IPS-18a (cell line): ENCODE measurements around the gene NFIC.

Experiments
- H3K27ac ChIP-seq: one replicate; pipeline ENCODE4 v1.5.1; 2013; ENCODE audit warnings: low read length
- H3K27me3 ChIP-seq: one replicate; pipeline ENCODE4 v1.6.1; 2013; ENCODE audit warnings: mild to moderate bottlenecking, low read length; ENCODE audit not compliant: control insufficient read depth, insufficient read depth
- H3K36me3 ChIP-seq: one replicate; pipeline ENCODE4 v1.6.1; 2013; ENCODE audit warnings: low read depth, low read length; ENCODE audit not compliant: control insufficient read depth
- H3K4me1 ChIP-seq: one replicate; pipeline ENCODE4 v1.6.1; 2013; ENCODE audit warnings: low read depth, low read length; ENCODE audit not compliant: control insufficient read depth
- H3K4me3 ChIP-seq: one replicate; pipeline ENCODE4 v1.5.1; 2013; ENCODE audit warnings: low read length
- H3K9ac ChIP-seq: one replicate; pipeline ENCODE4 v1.6.1; 2013; ENCODE audit warnings: mild to moderate bottlenecking, low read length, moderate library complexity
- H3K9me3 ChIP-seq: one replicate; pipeline ENCODE4 v1.6.1; 2013; ENCODE audit warnings: low read depth, low read length; ENCODE audit not compliant: control insufficient read depth

NFIC gene

GRCh38 chr19:3353493-3353892 is 12.9 kb upstream of the NFIC start:
- Histone ChIP-seq H3K36me3 (no peaks in the 10 kb centered on the region), H3K27me3 (peaks cover 79% of the 10 kb centered on the region), H3K27ac (no peak overlapping the region), H3K9me3 (no peaks in the 10 kb centered on the region), H3K4me1 (no peaks in the 10 kb centered on the region), H3K9ac (no peak overlapping the region), H3K4me3 (no peak overlapping the region)

- H3K4me3 ChIP-seq: no peak overlapping the region
- H3K4me1 ChIP-seq: no peaks in the 10 kb centered on the region
- no peak overlapping the region for H3K9ac ChIP-seq
- peaks cover 90% of the 10 kb centered on the region for H3K27me3 ChIP-seq
- H3K9me3 ChIP-seq: no peaks in the 10 kb centered on the region
- no peaks in the 10 kb centered on the region for H3K36me3 ChIP-seq
- no peak overlapping the region for H3K27ac ChIP-seq
Observed at GRCh38 chr19:3356805-3357204, 9.6 kb upstream of the NFIC start.

- Histone ChIP-seq H3K4me1 (no peaks in the 10 kb centered on the region), H3K9ac (no peak overlapping the region), H3K4me3 (no peak overlapping the region), H3K36me3 (no peaks in the 10 kb centered on the region), H3K27me3 (peaks cover 92% of the 10 kb centered on the region), H3K27ac (no peak overlapping the region), H3K9me3 (no peaks in the 10 kb centered on the region)
Observed at GRCh38 chr19:3357271-3357991, 9.0 kb upstream of the NFIC start.

DNA sequence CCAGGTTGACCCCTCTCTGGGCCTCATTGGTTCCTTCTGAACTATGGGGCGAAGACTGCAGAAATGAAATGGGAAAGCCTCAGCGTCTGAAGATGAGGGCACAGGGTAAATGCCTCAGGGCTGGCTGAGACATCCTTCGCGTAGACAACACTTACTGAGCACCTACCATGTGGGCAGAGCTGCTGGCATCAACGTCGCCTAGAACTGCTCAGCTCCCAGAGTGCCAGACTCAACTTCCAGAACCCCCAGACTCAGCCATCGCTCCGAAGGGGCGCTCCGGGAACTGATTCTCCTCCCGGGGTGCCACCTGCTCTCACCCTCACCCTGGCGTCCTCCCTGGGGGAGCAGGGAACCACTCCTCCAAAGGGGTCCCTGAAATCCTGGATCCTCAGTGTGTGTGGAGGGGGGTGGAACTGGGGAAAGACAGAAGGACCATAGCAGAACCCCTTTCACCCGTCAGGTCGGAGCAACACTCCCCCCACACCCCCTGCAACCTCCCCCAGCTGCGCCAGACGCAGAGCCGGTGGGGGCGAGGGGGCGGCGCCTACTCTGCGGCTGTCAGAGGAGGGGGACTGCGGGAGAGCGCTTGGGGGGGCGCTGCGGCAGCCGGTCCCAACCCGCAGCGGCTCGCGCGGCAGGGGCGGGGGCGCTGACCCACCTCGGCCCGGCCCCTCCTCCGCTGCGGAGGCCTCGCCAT is 8.2 kb upstream of the NFIC start:
- Histone ChIP-seq H3K4me3 (no peak overlapping the region), H3K9me3 (no peaks in the 10 kb centered on the region), H3K36me3 (no peaks in the 10 kb centered on the region), H3K4me1 (no peaks in the 10 kb centered on the region), H3K27ac (no peak overlapping the region), H3K27me3 (peaks cover 92% of the 10 kb centered on the region), H3K9ac (no peak overlapping the region)

DNA sequence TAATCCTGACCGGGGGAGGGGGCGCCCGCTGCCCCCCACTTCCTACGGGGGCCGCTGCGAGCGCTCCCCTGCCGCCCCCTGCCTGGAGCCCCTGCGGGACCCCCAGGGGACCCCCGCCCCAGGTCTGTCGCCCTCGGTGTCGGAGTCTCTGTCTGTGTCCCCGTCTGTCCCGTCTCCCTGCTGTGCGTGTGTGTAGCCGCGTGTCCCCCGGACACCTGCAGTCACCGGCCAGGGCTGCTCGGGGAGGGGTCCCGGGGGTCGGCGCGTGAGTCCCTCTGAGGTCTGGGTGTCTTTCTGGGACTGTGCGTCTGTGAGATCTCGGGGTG is 7.7 kb upstream of the NFIC start:
- Histone ChIP-seq H3K27ac (no peak overlapping the region), H3K4me3 (no peak overlapping the region)

DNA sequence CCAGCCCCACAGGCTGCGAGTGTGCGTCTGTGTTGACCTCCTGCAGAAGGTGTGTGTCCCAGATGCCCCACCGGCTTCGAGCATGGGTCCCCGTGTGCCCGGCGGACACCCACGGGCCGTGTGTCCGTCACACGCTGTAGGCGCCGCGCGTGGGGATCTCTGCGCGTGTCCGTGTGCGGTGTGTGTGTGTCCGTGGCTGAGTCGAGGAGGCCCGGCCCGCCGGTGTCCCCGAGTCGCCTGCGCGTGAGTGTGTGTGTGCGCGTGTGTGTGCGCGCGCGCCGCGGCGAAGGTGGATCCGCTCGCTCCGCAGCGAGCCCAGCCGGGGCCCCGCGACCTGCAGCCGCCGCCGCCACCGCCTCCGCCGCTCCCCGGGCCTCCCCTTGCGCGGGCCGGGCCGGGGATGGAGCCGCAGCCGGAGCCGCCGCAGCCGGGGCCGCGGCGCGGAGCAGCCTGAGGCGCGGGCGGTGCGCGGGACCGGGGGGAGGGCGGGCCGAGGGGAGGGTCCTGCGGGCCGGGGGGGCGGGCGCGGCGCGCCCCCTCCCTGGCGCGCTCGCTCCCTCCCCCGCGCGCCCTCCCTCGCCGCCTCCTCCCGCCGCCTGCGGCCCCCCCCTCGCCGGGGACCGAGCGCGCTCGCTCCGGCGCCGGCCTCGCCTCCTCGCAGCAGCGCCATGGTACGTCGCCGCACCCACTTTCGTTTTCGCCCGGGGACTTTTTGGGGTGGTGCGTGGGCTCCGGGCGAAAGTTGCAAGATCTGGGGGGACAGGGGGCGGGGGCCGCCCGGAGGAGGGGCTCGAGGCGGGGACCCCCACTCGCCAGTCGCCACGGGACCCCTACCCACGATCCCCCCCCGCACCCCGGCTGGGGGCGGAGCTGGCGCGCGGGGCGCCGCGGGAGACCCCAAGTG is 7.1 kb upstream of the NFIC start:
- no peak overlapping the region for H3K9ac ChIP-seq
- H3K27ac ChIP-seq: no peak overlapping the region
- peaks cover 95% of the 10 kb centered on the region for H3K27me3 ChIP-seq

More for the DNA sequence above, 7.7 kb upstream of the NFIC start:
- peaks cover 92% of the 10 kb centered on the region for H3K27me3 ChIP-seq
- no peaks in the 10 kb centered on the region for H3K36me3 ChIP-seq
- no peaks in the 10 kb centered on the region for H3K9me3 ChIP-seq
- H3K9ac ChIP-seq: no peak overlapping the region
- no peaks in the 10 kb centered on the region for H3K4me1 ChIP-seq

GRCh38 chr19:3359919-3360420 is 6.4 kb upstream of the NFIC start:
- H3K27me3 ChIP-seq: peaks cover 95% of the 10 kb centered on the region
- H3K36me3 ChIP-seq: no peaks in the 10 kb centered on the region
- H3K4me3 ChIP-seq: no peak overlapping the region
- H3K9me3 ChIP-seq: no peaks in the 10 kb centered on the region
- H3K9ac ChIP-seq: no peak overlapping the region
- H3K4me1 ChIP-seq: no peaks in the 10 kb centered on the region
- H3K27ac ChIP-seq: no peak overlapping the region

More for the DNA sequence above, 7.1 kb upstream of the NFIC start:
- Histone ChIP-seq H3K36me3 (no peaks in the 10 kb centered on the region), H3K4me1 (no peaks in the 10 kb centered on the region), H3K9me3 (no peaks in the 10 kb centered on the region), H3K4me3 (no peak overlapping the region)

- H3K9ac ChIP-seq: no peak overlapping the region
- no peak overlapping the region for H3K27ac ChIP-seq
- H3K9me3 ChIP-seq: no peaks in the 10 kb centered on the region
- no peaks in the 10 kb centered on the region for H3K36me3 ChIP-seq
- H3K27me3 ChIP-seq: peaks cover 95% of the 10 kb centered on the region
- no peaks in the 10 kb centered on the region for H3K4me1 ChIP-seq
- H3K4me3 ChIP-seq: peak overlapping the region; percentile 6
Observed at GRCh38 chr19:3360421-3361383, 5.7 kb upstream of the NFIC start.

- no peak overlapping the region for H3K27ac ChIP-seq
- H3K4me3 ChIP-seq: no peak overlapping the region
- H3K9ac ChIP-seq: no peak overlapping the region
- no peaks in the 10 kb centered on the region for H3K4me1 ChIP-seq
- H3K9me3 ChIP-seq: no peaks in the 10 kb centered on the region
- no peaks in the 10 kb centered on the region for H3K36me3 ChIP-seq
- H3K27me3 ChIP-seq: peaks cover 93% of the 10 kb centered on the region
Observed at GRCh38 chr19:3361384-3362216, 4.8 kb upstream of the NFIC start.

- no peak overlapping the region for H3K27ac ChIP-seq
- no peaks in the 10 kb centered on the region for H3K4me1 ChIP-seq
- no peak overlapping the region for H3K4me3 ChIP-seq
- H3K9ac ChIP-seq: no peak overlapping the region
- no peaks in the 10 kb centered on the region for H3K9me3 ChIP-seq
- H3K36me3 ChIP-seq: no peaks in the 10 kb centered on the region
- peaks cover 93% of the 10 kb centered on the region for H3K27me3 ChIP-seq
Observed at GRCh38 chr19:3362217-3362906, 4.0 kb upstream of the NFIC start.
